ENCODE measurements around the gene CEMIP.

- TF ChIP-seq POLR2A (IDR thresholded peaks at IDR 0.05) = no peak
- TF ChIP-seq CTCF (IDR thresholded peaks at IDR 0.05) = no peak
- no peak for TF ChIP-seq EP300 (IDR thresholded peaks at IDR 0.05)
- no peak for TF ChIP-seq POLR2AphosphoS5 (IDR thresholded peaks at IDR 0.05)
Measured at GRCh38 chr15:80990955-80991354, 211.8 kb downstream of the CEMIP start.
